Mesenchymal stem cell (in vitro differentiated cells and primary cell): Measurements from ENCODE around the gene TOMM20.

Experiments used
- DNase-seq: peaks from one replicate; pipeline ENCODE4 v3.0.0-alpha.2; 2013
- H2AFZ ChIP-seq: one replicate; pipeline ENCODE4 v1.6.1; 2013; ENCODE audit warnings: low read depth, mild to moderate bottlenecking, control low read depth, inconsistent platforms, low read length, moderate library complexity
- H2AK5ac ChIP-seq: 2 replicates; pipeline ENCODE4 v1.6.1; 2013; ENCODE audit warnings: low read length, moderate library complexity, mild to moderate bottlenecking, inconsistent platforms; ENCODE audit not compliant: severe bottlenecking
- H2BK120ac ChIP-seq: one replicate; pipeline ENCODE4 v1.6.1; 2013; ENCODE audit warnings: low read depth, mild to moderate bottlenecking, inconsistent platforms, low read length, moderate library complexity
- H2BK12ac ChIP-seq, 2 experiments: one replicate each; pipeline ENCODE4 v1.6.1; 2013; ENCODE audit warnings: inconsistent platforms in 2 of 2, low read length in 2 of 2, mild to moderate bottlenecking in 2 of 2, moderate library complexity in 2 of 2, control low read depth in 1 of 2
- H2BK15ac ChIP-seq: one replicate; pipeline ENCODE4 v1.6.1; 2013; ENCODE audit warnings: mild to moderate bottlenecking, low read depth, inconsistent platforms; ENCODE audit not compliant: poor library complexity, severe bottlenecking
- H2BK5ac ChIP-seq: 2 replicates; pipeline ENCODE4 v1.6.1; 2013; ENCODE audit warnings: low read depth, mild to moderate bottlenecking, low read length, control low read depth, inconsistent platforms; ENCODE audit not compliant: poor library complexity, severe bottlenecking
- H3K14ac ChIP-seq, 2 experiments: one replicate each; pipeline ENCODE4 v1.6.1; 2013; ENCODE audit warnings: inconsistent platforms in 2 of 2, low read length in 2 of 2, control low read depth in 1 of 2, mild to moderate bottlenecking in 1 of 2, moderate library complexity in 1 of 2
- H3K18ac ChIP-seq, 2 experiments: one replicate each; pipeline ENCODE4 v1.6.1; 2013; ENCODE audit warnings: inconsistent platforms in 2 of 2, low read length in 2 of 2, control low read depth in 1 of 2, low read depth in 1 of 2, mild to moderate bottlenecking in 1 of 2
- H3K23ac ChIP-seq, 2 experiments: one replicate each; pipeline ENCODE4 v1.6.1; 2013; ENCODE audit warnings: inconsistent platforms in 2 of 2, low read length in 2 of 2, mild to moderate bottlenecking in 2 of 2, moderate library complexity in 2 of 2, control low read depth in 1 of 2
- H3K27ac ChIP-seq: 2 replicates; pipeline ENCODE4 v1.5.1; 2013; ENCODE audit warnings: mild to moderate bottlenecking, moderate library complexity, low read length, control low read depth, inconsistent platforms; ENCODE audit not compliant: poor library complexity, severe bottlenecking
- H3K27me3 ChIP-seq, 2 experiments: 2 replicates each; pipeline versions ENCODE4 v1.6.1 to v1.7.0; 2013; ENCODE audit warnings: low read length in 2 of 2, mild to moderate bottlenecking in 2 of 2, moderate library complexity in 2 of 2, control low read depth in 1 of 2, inconsistent platforms in 1 of 2; ENCODE audit not compliant: control insufficient read depth in 1 of 2, insufficient read depth in 1 of 2
- H3K36me3 ChIP-seq, 2 experiments: 2 replicates each; pipeline versions ENCODE4 v1.6.1 to v1.7.0; 2013; ENCODE audit warnings: low read length in 2 of 2, control low read depth in 1 of 2, inconsistent platforms in 1 of 2, low read depth in 1 of 2, mild to moderate bottlenecking in 1 of 2; ENCODE audit not compliant: insufficient read depth in 2 of 2, control insufficient read depth in 1 of 2
- H3K4ac ChIP-seq, 2 experiments: one replicate each; pipeline ENCODE4 v1.6.1; 2013; ENCODE audit warnings: inconsistent platforms in 2 of 2, low read length in 2 of 2, mild to moderate bottlenecking in 2 of 2, moderate library complexity in 2 of 2, control low read depth in 1 of 2, low read depth in 1 of 2
- H3K4me1 ChIP-seq: 2 replicates; pipeline ENCODE4 v1.6.1; 2013; ENCODE audit warnings: low read depth, low read length, control low read depth; ENCODE audit not compliant: control insufficient read depth, insufficient read depth
- H3K4me2 ChIP-seq: 2 replicates; pipeline ENCODE4 v1.6.1; 2013; ENCODE audit warnings: low read length, mild to moderate bottlenecking, inconsistent platforms; ENCODE audit not compliant: poor library complexity, severe bottlenecking
- H3K4me3 ChIP-seq, 2 experiments: 2 replicates each; pipeline versions ENCODE4 v1.5.1 to v1.7.0; 2013; ENCODE audit warnings: low read length in 2 of 2, mild to moderate bottlenecking in 2 of 2, control low read depth in 1 of 2, low read depth in 1 of 2; ENCODE audit not compliant: insufficient read depth in 1 of 2
- H3K79me1 ChIP-seq: replicated peaks from 2 replicates; pipeline ENCODE4 v1.6.1; 2013; ENCODE audit warnings: mild to moderate bottlenecking, control low read depth, low read length, inconsistent platforms; ENCODE audit not compliant: poor library complexity, severe bottlenecking
- H3K9ac ChIP-seq: 2 replicates; pipeline ENCODE4 v1.7.0; 2013; ENCODE audit warnings: mild to moderate bottlenecking, low read length, moderate library complexity
- H3K9me3 ChIP-seq: 2 replicates; pipeline ENCODE4 v1.7.0; 2013; ENCODE audit warnings: mild to moderate bottlenecking, low read length; ENCODE audit not compliant: control insufficient read depth
- H4K8ac ChIP-seq: one replicate; pipeline ENCODE4 v1.6.1; 2013; ENCODE audit warnings: inconsistent platforms, mild to moderate bottlenecking, low read length, moderate library complexity
- H4K91ac ChIP-seq: one replicate; pipeline ENCODE4 v1.6.1; 2013; ENCODE audit warnings: mild to moderate bottlenecking, low read length, inconsistent platforms
- WGBS: methylation state at CpG from one replicate; pipeline ENCODE4 v1.1.7; 2013; ENCODE audit warnings: mixed read lengths; 5-methylcytosine and 5-hydroxymethylcytosine counted together

TOMM20 gene

GRCh38 chr1:235108185-235108593 is 20.4 kb downstream of the TOMM20 start:
- WGBS = 100% methylated on average over 1 of the region's 1 CpG
- Histone ChIP-seq H3K79me1 (peaks cover 11% of the 10 kb centered on the region), H3K4me1 (peaks cover 2% of the 10 kb centered on the region), H2BK12ac (no peak overlapping the region), H3K9ac (no peak overlapping the region), H2BK5ac (no peak overlapping the region), H2AK5ac (no peak overlapping the region), H2BK15ac (no peak overlapping the region), H3K4me2 (no peak overlapping the region), H3K36me3 (peaks cover 29 to 64% of the 10 kb centered on the region in 2 experiments), H3K9me3 (no peaks in the 10 kb centered on the region), H3K23ac (no peak overlapping the region), H4K91ac (no peak overlapping the region), H2BK120ac (no peak overlapping the region), H3K18ac (no peak overlapping the region), H4K8ac (no peak overlapping the region), H3K14ac (no peak overlapping the region), H3K4me3 (no peak overlapping the region), H3K4ac (no peak overlapping the region), H3K27me3 (no peaks in the 10 kb centered on the region), H2AFZ (no peak overlapping the region), H3K27ac (no peak overlapping the region)
- DNase-seq = no peak

GRCh38 chr1:235107368-235108184 is 21.1 kb downstream of the TOMM20 start:
- Histone ChIP-seq H2BK5ac (no peak overlapping the region), H2BK12ac (no peak overlapping the region), H2AK5ac (no peak overlapping the region), H3K14ac (no peak overlapping the region), H3K9ac (no peak overlapping the region), H3K4me3 (no peak overlapping the region), H3K79me1 (peaks cover 13% of the 10 kb centered on the region), H2BK15ac (no peak overlapping the region), H3K4me2 (no peak overlapping the region), H3K23ac (no peak overlapping the region), H3K27me3 (no peaks in the 10 kb centered on the region), H3K18ac (no peak overlapping the region), H3K4ac (no peak overlapping the region), H2BK120ac (no peak overlapping the region), H3K36me3 (peaks cover 27 to 58% of the 10 kb centered on the region in 2 experiments), H4K91ac (no peak overlapping the region), H3K9me3 (no peaks in the 10 kb centered on the region), H4K8ac (peak overlapping the region; percentile 47), H3K27ac (no peak overlapping the region), H2AFZ (no peak overlapping the region), H3K4me1 (peaks cover 2% of the 10 kb centered on the region)
- DNase-seq = no peak
- WGBS = 97% methylated on average over 16 of the region's 16 CpGs

- Histone ChIP-seq H3K4me1 (peaks cover 2% of the 10 kb centered on the region), H2BK12ac (no peak overlapping the region), H3K36me3 (peaks cover 24 to 48% of the 10 kb centered on the region in 2 experiments), H3K79me1 (peaks cover 13% of the 10 kb centered on the region), H3K23ac (no peak overlapping the region), H3K18ac (no peak overlapping the region), H4K91ac (no peak overlapping the region), H2BK5ac (no peak overlapping the region), H2AK5ac (no peak overlapping the region), H3K9ac (no peak overlapping the region), H2BK120ac (no peak overlapping the region), H3K9me3 (no peaks in the 10 kb centered on the region), H3K27ac (no peak overlapping the region), H3K14ac (no peak overlapping the region), H3K27me3 (no peaks in the 10 kb centered on the region), H3K4me3 (no peak overlapping the region), H2BK15ac (no peak overlapping the region), H2AFZ (no peak overlapping the region), H3K4ac (no peak overlapping the region), H4K8ac (no peak overlapping the region), H3K4me2 (no peak overlapping the region)
- WGBS = 100% methylated on average over 4 of the region's 4 CpGs
- DNase-seq = no peak
Measured at GRCh38 chr1:235106457-235106856, 22.2 kb downstream of the TOMM20 start.

- no peak overlapping the region for H3K27ac ChIP-seq
- peak overlapping the region in 1 of 2 experiments; percentile 73 for H3K4me3 ChIP-seq
- peak; percentile 18 for DNase-seq
- H3K36me3 ChIP-seq = peaks cover 24 to 37% of the 10 kb centered on the region in 2 experiments
- no peaks in the 10 kb centered on the region for H3K9me3 ChIP-seq
- peaks cover 2% of the 10 kb centered on the region for H3K4me1 ChIP-seq
- no peak overlapping the region for H3K4ac ChIP-seq
- no peak overlapping the region for H2AK5ac ChIP-seq
- H4K91ac ChIP-seq = no peak overlapping the region
- no peak overlapping the region for H3K18ac ChIP-seq
- H3K23ac ChIP-seq = no peak overlapping the region
- no peak overlapping the region for H2BK120ac ChIP-seq
- no peak overlapping the region for H2BK5ac ChIP-seq
- no peak overlapping the region for H2BK15ac ChIP-seq
- H2AFZ ChIP-seq = no peak overlapping the region
- H2BK12ac ChIP-seq = no peak overlapping the region
- 85% methylated on average over 10 of the region's 12 CpGs for WGBS
- no peaks in the 10 kb centered on the region for H3K27me3 ChIP-seq
- no peak overlapping the region for H3K4me2 ChIP-seq
- H3K9ac ChIP-seq = peak overlapping the region; percentile 91
- H3K14ac ChIP-seq = no peak overlapping the region
- H3K79me1 ChIP-seq = peaks cover 12% of the 10 kb centered on the region
- no peak overlapping the region for H4K8ac ChIP-seq
Measured at GRCh38 chr1:235105051-235106043, 23.3 kb downstream of the TOMM20 start.
